GM21360 (cell line): ENCODE measurements around the gene GORAB.

Experiments
- ATAC-seq: cut with Tn5 transposase; IDR thresholded peaks from one replicate; pipeline ENCODE4 v1.9.1; 2021; ENCODE audit warnings: mild to moderate bottlenecking, moderate library complexity; ENCODE audit not compliant: unreplicated experiment

The GORAB gene

GRCh38 chr1:170531758-170532657, at the start of gene GORAB:
Gene GORAB, plus strand, starts transcription at chr1:170532166. Its CDS starts 58 bp downstream, at chr1:170532224.
- peak; percentile 96 for ATAC-seq

GRCh38 chr1:170483051-170483450, 48.9 kb upstream of the GORAB start:
- ATAC-seq = no peak

GRCh38 chr1:170487503-170487902, 44.5 kb upstream of the GORAB start:
- ATAC-seq = no peak

GRCh38 chr1:170491291-170491690, 40.7 kb upstream of the GORAB start:
- ATAC-seq = no peak

- no peak for ATAC-seq
Observed at GRCh38 chr1:170494369-170494768, 37.6 kb upstream of the GORAB start.

GRCh38 chr1:170495006-170495405, 37.0 kb upstream of the GORAB start:
- no peak for ATAC-seq

GRCh38 chr1:170498876-170499275, 33.1 kb upstream of the GORAB start:
- ATAC-seq = no peak

- no peak for ATAC-seq
Observed at GRCh38 chr1:170503665-170504064, 28.3 kb upstream of the GORAB start.

- no peak for ATAC-seq
Observed at GRCh38 chr1:170510163-170510562, 21.8 kb upstream of the GORAB start.

- ATAC-seq = no peak
Observed at GRCh38 chr1:170511038-170511437, 20.9 kb upstream of the GORAB start.

GRCh38 chr1:170513138-170513537, 18.8 kb upstream of the GORAB start:
- ATAC-seq = no peak

- ATAC-seq = no peak
Observed at GRCh38 chr1:170518185-170518834, 13.7 kb upstream of the GORAB start.

GRCh38 chr1:170518965-170519364, 13.0 kb upstream of the GORAB start:
- ATAC-seq = no peak

- ATAC-seq = no peak
Observed at GRCh38 chr1:170520601-170521000, 11.4 kb upstream of the GORAB start.

- ATAC-seq = no peak
Observed at GRCh38 chr1:170521818-170522217, 10.1 kb upstream of the GORAB start.

GRCh38 chr1:170530972-170531757, 801 bp upstream of the GORAB start:
- ATAC-seq = no peak

GRCh38 chr1:170533298-170533697, 1.3 kb downstream of the GORAB start:
- no peak for ATAC-seq

- ATAC-seq = no peak
Observed at GRCh38 chr1:170534626-170535147, 2.7 kb downstream of the GORAB start.

- no peak for ATAC-seq
Observed at GRCh38 chr1:170535418-170535817, 3.5 kb downstream of the GORAB start.

- no peak for ATAC-seq
Observed at GRCh38 chr1:170536924-170537551, 5.1 kb downstream of the GORAB start.
